DND-41 (cell line): ENCODE data around the gene F10.

Experiments used
- EZH2 ChIP-seq: IDR thresholded peaks from 3 replicates; pipeline ENCODE4 v1.6.1; 2012; ENCODE audit warnings: borderline replicate concordance, low read depth, mild to moderate bottlenecking, moderate library complexity, low read length, inconsistent platforms; ENCODE audit not compliant: severe bottlenecking
- TF ChIP-seq, protein P1 (sequence below): IDR thresholded peaks from 2 replicates; pipeline ENCODE4 v1.5.1; 2012; ENCODE audit warnings: borderline replicate concordance, low read length, moderate library complexity, mild to moderate bottlenecking; ENCODE audit not compliant: poor library complexity, severe bottlenecking; ENCODE audit errors: extremely low read depth

DNA sequence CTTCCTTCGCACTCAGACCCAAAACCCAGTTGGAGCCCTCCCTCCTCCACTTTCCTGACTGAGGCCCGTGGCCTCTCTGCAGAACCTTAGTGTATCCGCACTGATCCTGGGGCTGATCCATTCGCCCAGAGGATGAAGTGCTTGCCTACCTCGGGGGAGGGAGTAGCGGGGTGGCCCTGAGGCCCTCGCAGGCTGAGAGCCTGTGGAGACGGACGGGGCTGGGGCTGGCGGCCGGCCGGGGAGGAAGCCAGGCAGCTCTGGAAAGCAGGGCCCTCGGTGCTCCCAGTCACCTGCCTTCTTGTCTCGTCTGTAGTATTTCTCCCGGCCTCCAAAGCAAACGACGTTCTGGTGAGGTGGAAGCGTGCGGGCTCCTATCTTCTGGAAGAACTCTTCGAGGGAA is 37.1 kb downstream of the F10 start:
- TF ChIP-seq, protein P1, sequence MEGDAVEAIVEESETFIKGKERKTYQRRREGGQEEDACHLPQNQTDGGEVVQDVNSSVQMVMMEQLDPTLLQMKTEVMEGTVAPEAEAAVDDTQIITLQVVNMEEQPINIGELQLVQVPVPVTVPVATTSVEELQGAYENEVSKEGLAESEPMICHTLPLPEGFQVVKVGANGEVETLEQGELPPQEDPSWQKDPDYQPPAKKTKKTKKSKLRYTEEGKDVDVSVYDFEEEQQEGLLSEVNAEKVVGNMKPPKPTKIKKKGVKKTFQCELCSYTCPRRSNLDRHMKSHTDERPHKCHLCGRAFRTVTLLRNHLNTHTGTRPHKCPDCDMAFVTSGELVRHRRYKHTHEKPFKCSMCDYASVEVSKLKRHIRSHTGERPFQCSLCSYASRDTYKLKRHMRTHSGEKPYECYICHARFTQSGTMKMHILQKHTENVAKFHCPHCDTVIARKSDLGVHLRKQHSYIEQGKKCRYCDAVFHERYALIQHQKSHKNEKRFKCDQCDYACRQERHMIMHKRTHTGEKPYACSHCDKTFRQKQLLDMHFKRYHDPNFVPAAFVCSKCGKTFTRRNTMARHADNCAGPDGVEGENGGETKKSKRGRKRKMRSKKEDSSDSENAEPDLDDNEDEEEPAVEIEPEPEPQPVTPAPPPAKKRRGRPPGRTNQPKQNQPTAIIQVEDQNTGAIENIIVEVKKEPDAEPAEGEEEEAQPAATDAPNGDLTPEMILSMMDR = no peak
- no peak for TF ChIP-seq EZH2
